Activated T-helper 2 cell treated with anti-CD3 and anti-CD28 coated beads, Interferon-gamma antibody, Interleukin-2, Interleukin-4, amounts not matched to agents 10 μg/mL and 5 μg/mL and 100 μg/mL, durations not matched to agents 14 hours and 24 hours and 36 hours (primary cell): ENCODE results near the gene PLAAT4. TPM values are rescaled to one million over a fixed set of nuclear protein-coding genes. Genes with fewer than 3 reads are reported as not detected.
"Not testable (repeated sequence)": the region's sequence is repeated elsewhere in the genome, so short reads cannot be mapped to it uniquely, and the experiment has no call there.

Experiments used
- DNase-seq: peaks from one replicate; pipeline ENCODE4 v3.0.0; 2021; ENCODE audit warnings: low spot score
- H3K27ac Mint-ChIP-seq: one replicate; pipeline ENCODE4 v1.8.0; 2021; ENCODE audit warnings: mixed read lengths
- H3K27me3 Mint-ChIP-seq: one replicate; pipeline ENCODE4 v1.8.0; 2021; ENCODE audit warnings: low read depth, mixed read lengths
- H3K36me3 Mint-ChIP-seq: one replicate; pipeline ENCODE4 v1.8.0; 2021; ENCODE audit warnings: low read depth, mixed read lengths
- H3K4me1 Mint-ChIP-seq: one replicate; pipeline ENCODE4 v1.8.0; 2021; ENCODE audit warnings: low read depth, mixed read lengths
- H3K4me3 Mint-ChIP-seq: one replicate; pipeline ENCODE4 v1.8.0; 2021; ENCODE audit warnings: low read depth, mild to moderate bottlenecking, moderate library complexity, mixed read lengths
- H3K9me3 Mint-ChIP-seq: one replicate; pipeline ENCODE4 v1.8.0; 2021; ENCODE audit warnings: mixed read lengths
- intact Hi-C: fragments of 100-400 bp; cut with micrococcal nuclease; formaldehyde crosslinking; loops from one replicate; pipeline ENCODE4 v1.15.1; 2023
- total RNA-seq: library from RNA; stranded (reverse); gene quantifications from 2 replicates; pipeline ENCODE4 v1.2.3, GENCODE V29; 2022

The PLAAT4 gene
- total RNA-seq, 1 donor from 2014 or later, result 41.4 TPM

GRCh38 chr11:63534076-63534475 lies 2.5 kb upstream of the PLAAT4 start:
- Mint-ChIP-seq H3K27ac (no peak overlapping the region), H3K4me3 (no peak overlapping the region), H3K27me3 (no peaks in the 10 kb centered on the region), H3K9me3 (no peaks in the 10 kb centered on the region), H3K36me3 (peaks cover 4% of the 10 kb centered on the region), H3K4me1 (peaks cover 80% of the 10 kb centered on the region)
- intact Hi-C loops, result loop anchor here (10.0 kb wide), 1 partner anchor 101 kb away; no protein-coding TSS in a partner anchor
- no peak for DNase-seq

GRCh38 chr11:63534895-63535461 lies 1.6 kb upstream of the PLAAT4 start:
- Mint-ChIP-seq H3K36me3 (peaks cover 5% of the 10 kb centered on the region), H3K4me1 (peaks cover 72% of the 10 kb centered on the region), H3K27ac (peak overlapping the region; percentile 74), H3K9me3 (no peaks in the 10 kb centered on the region), H3K4me3 (no peak overlapping the region), H3K27me3 (no peaks in the 10 kb centered on the region)
- intact Hi-C loops, result loop anchor here (1.0 to 10.0 kb wide), 5 partner anchors 32 to 137 kb away; partner anchors contain the start of genes ATL3 and PLAAT3
- DNase-seq, result peak; percentile 16

GRCh38 chr11:63535734-63536133 lies 874 bp upstream of the PLAAT4 start:
- DNase-seq, result peak; percentile 34
- H3K4me1 Mint-ChIP-seq, result peaks cover 69% of the 10 kb centered on the region
- H3K9me3 Mint-ChIP-seq, result no peaks in the 10 kb centered on the region
- intact Hi-C loops, result loop anchor here (1.0 to 10.0 kb wide), 7 partner anchors 29 to 137 kb away; partner anchors contain the start of genes ATL3, PLAAT3 and PLAAT5
- H3K27ac Mint-ChIP-seq, result peak overlapping the region; percentile 74
- peaks cover 5% of the 10 kb centered on the region for H3K36me3 Mint-ChIP-seq
- no peaks in the 10 kb centered on the region for H3K27me3 Mint-ChIP-seq
- peak overlapping the region; percentile 80 for H3K4me3 Mint-ChIP-seq

GRCh38 chr11:63537293-63538101 lies 889 bp downstream of the PLAAT4 start:
- Mint-ChIP-seq H3K36me3 (peaks cover 9% of the 10 kb centered on the region), H3K4me1 (peaks cover 58% of the 10 kb centered on the region), H3K27ac (peak overlapping the region; percentile 74), H3K27me3 (peaks cover 2% of the 10 kb centered on the region), H3K4me3 (peak overlapping the region; percentile 80), H3K9me3 (no peaks in the 10 kb centered on the region)
- intact Hi-C loops, result loop anchor here (2.0 to 10.0 kb wide), 5 partner anchors 47 to 135 kb away; partner anchors contain the start of genes ATL3, PLAAT3 and PLAAT5
- DNase-seq, result no peak

GRCh38 chr11:63542506-63542905 lies 5.9 kb downstream of the PLAAT4 start:
- H3K9me3 Mint-ChIP-seq, H3K27ac Mint-ChIP-seq, intact Hi-C loops, H3K27me3 Mint-ChIP-seq, H3K4me3 Mint-ChIP-seq, DNase-seq: not testable (repeated sequence)
- Mint-ChIP-seq H3K4me1 (peaks cover 11% of the 10 kb centered on the region), H3K36me3 (peaks cover 49% of the 10 kb centered on the region)

GRCh38 chr11:63543711-63544110 lies 7.1 kb downstream of the PLAAT4 start:
- Mint-ChIP-seq H3K36me3 (peaks cover 50% of the 10 kb centered on the region), H3K4me1 (peaks cover 2% of the 10 kb centered on the region), H3K27ac (no peak overlapping the region), H3K27me3 (peaks cover 2% of the 10 kb centered on the region), H3K9me3 (no peaks in the 10 kb centered on the region), H3K4me3 (no peak overlapping the region)
- DNase-seq, result no peak
- intact Hi-C loops, result no loop called here

GRCh38 chr11:63547061-63547460 lies 10.5 kb downstream of the PLAAT4 start:
- no peak for DNase-seq
- intact Hi-C loops, result no loop called here
- Mint-ChIP-seq H3K4me3 (no peak overlapping the region), H3K36me3 (peaks cover 48% of the 10 kb centered on the region), H3K27ac (no peak overlapping the region), H3K9me3 (no peaks in the 10 kb centered on the region), H3K27me3 (peaks cover 2% of the 10 kb centered on the region), H3K4me1 (peaks cover 12% of the 10 kb centered on the region)

- Mint-ChIP-seq H3K27ac (no peak overlapping the region), H3K36me3 (peaks cover 42% of the 10 kb centered on the region), H3K4me1 (peaks cover 17% of the 10 kb centered on the region), H3K4me3 (no peak overlapping the region), H3K9me3 (no peaks in the 10 kb centered on the region), H3K27me3 (no peaks in the 10 kb centered on the region)
- DNase-seq, result no peak
- intact Hi-C loops, result no loop called here
These were observed 11.6 kb downstream of the PLAAT4 start for GRCh38 chr11:63548178-63548577.

- Mint-ChIP-seq H3K36me3 (peaks cover 34% of the 10 kb centered on the region), H3K4me1 (peaks cover 25% of the 10 kb centered on the region), H3K9me3 (no peaks in the 10 kb centered on the region), H3K27ac (no peak overlapping the region), H3K27me3 (no peaks in the 10 kb centered on the region), H3K4me3 (no peak overlapping the region)
- intact Hi-C loops, result no loop called here
- DNase-seq, result no peak
These were observed 12.8 kb downstream of the PLAAT4 start for GRCh38 chr11:63549411-63549810.

GRCh38 chr11:63550156-63550700 lies 13.6 kb downstream of the PLAAT4 start:
- intact Hi-C loops, DNase-seq, H3K27ac Mint-ChIP-seq, H3K4me3 Mint-ChIP-seq, H3K9me3 Mint-ChIP-seq, H3K27me3 Mint-ChIP-seq: not testable (repeated sequence)
- Mint-ChIP-seq H3K4me1 (peaks cover 31% of the 10 kb centered on the region), H3K36me3 (peaks cover 26% of the 10 kb centered on the region)

GRCh38 chr11:63551091-63551888 lies 14.7 kb downstream of the PLAAT4 start:
- no peak for DNase-seq
- H3K4me1 Mint-ChIP-seq, result peaks cover 37% of the 10 kb centered on the region
- H3K27ac Mint-ChIP-seq, result no peak overlapping the region
- intact Hi-C loops, result no loop called here
- H3K4me3 Mint-ChIP-seq, result no peak overlapping the region
- H3K36me3 Mint-ChIP-seq, result peaks cover 16% of the 10 kb centered on the region
- no peaks in the 10 kb centered on the region for H3K27me3 Mint-ChIP-seq
- H3K9me3 Mint-ChIP-seq, result no peaks in the 10 kb centered on the region

- no peak overlapping the region for H3K4me3 Mint-ChIP-seq
- H3K9me3 Mint-ChIP-seq, result no peaks in the 10 kb centered on the region
- intact Hi-C loops, result no loop called here
- no peak for DNase-seq
- peaks cover 41% of the 10 kb centered on the region for H3K4me1 Mint-ChIP-seq
- no peak overlapping the region for H3K27ac Mint-ChIP-seq
- no peaks in the 10 kb centered on the region for H3K27me3 Mint-ChIP-seq
- peaks cover 10% of the 10 kb centered on the region for H3K36me3 Mint-ChIP-seq
These were observed 15.3 kb downstream of the PLAAT4 start for GRCh38 chr11:63551889-63552266.
